Measurements from ENCODE around the gene ORC1.

ORC1 gene

GRCh38 chr1:52404116-52404974 is at the start of gene ORC1, which contains the start of gene PRPF38A:
ORC1 (minus strand) TSS chr1:52404423; CDS start chr1:52402223, 2,200 bp downstream.
PRPF38A (plus strand) TSS chr1:52404602; CDS start chr1:52404750, 148 bp downstream.
- H3K27ac Mint-ChIP-seq, result peak within 1 kb of the TSS; percentile 98
- H3K9me3 Mint-ChIP-seq, result no peaks in the 10 kb centered on the region
- H3K4me3 Mint-ChIP-seq, result peak within 1 kb of the TSS; percentile 98
- peaks cover 11 to 27% of the 10 kb centered on the region in 2 donors for H3K4me1 Mint-ChIP-seq
- DNase-seq (peak; percentile 91), ATAC-seq (replicated peaks) (peak; percentile 94 to 97)
- H3K27me3 Mint-ChIP-seq, result no peaks in the 10 kb centered on the region
- H3K36me3 Mint-ChIP-seq, result peaks cover 25 to 41% of the 10 kb centered on the region in 2 donors

GRCh38 chr1:52444463-52444862 is 40.2 kb upstream of the ORC1 start:
- no peak for ATAC-seq (replicated peaks)
- Mint-ChIP-seq H3K27ac (no peak overlapping the region), H3K4me3 (no peak overlapping the region), H3K36me3 (peaks cover 16 to 28% of the 10 kb centered on the region in 2 donors), H3K27me3 (no peaks in the 10 kb centered on the region), H3K9me3 (no peaks in the 10 kb centered on the region), H3K4me1 (no peaks in the 10 kb centered on the region)
- no peak for DNase-seq

GRCh38 chr1:52439976-52440375 is 35.8 kb upstream of the ORC1 start:
- ATAC-seq (replicated peaks), result no peak
- Mint-ChIP-seq H3K9me3 (no peaks in the 10 kb centered on the region), H3K36me3 (peaks cover 22 to 35% of the 10 kb centered on the region in 2 donors), H3K4me3 (no peak overlapping the region), H3K27me3 (no peaks in the 10 kb centered on the region), H3K4me1 (no peaks in the 10 kb centered on the region), H3K27ac (no peak overlapping the region)
- DNase-seq, result no peak

GRCh38 chr1:52436817-52437216 is 32.6 kb upstream of the ORC1 start:
- ATAC-seq (replicated peaks), result no peak
- no peak overlapping the region for H3K4me3 Mint-ChIP-seq
- H3K36me3 Mint-ChIP-seq, result peaks cover 21 to 46% of the 10 kb centered on the region in 2 donors

GRCh38 chr1:52435650-52436049 is 31.4 kb upstream of the ORC1 start:
- Mint-ChIP-seq H3K9me3 (no peaks in the 10 kb centered on the region), H3K4me3 (no peak overlapping the region), H3K27me3 (no peaks in the 10 kb centered on the region), H3K36me3 (peaks cover 24 to 46% of the 10 kb centered on the region in 2 donors), H3K4me1 (no peaks in the 10 kb centered on the region), H3K27ac (no peak overlapping the region)
- DNase-seq (no peak), ATAC-seq (replicated peaks) (no peak)

More at GRCh38 chr1:52436817-52437216, 32.6 kb upstream of the ORC1 start:
- Mint-ChIP-seq H3K4me1 (no peaks in the 10 kb centered on the region), H3K27me3 (no peaks in the 10 kb centered on the region), H3K27ac (no peak overlapping the region), H3K9me3 (no peaks in the 10 kb centered on the region)
- DNase-seq, result no peak

GRCh38 chr1:52435211-52435610 is 31.0 kb upstream of the ORC1 start:
- Mint-ChIP-seq H3K36me3 (peaks cover 27 to 47% of the 10 kb centered on the region in 2 donors), H3K27me3 (no peaks in the 10 kb centered on the region), H3K4me1 (no peaks in the 10 kb centered on the region), H3K4me3 (no peak overlapping the region), H3K27ac (no peak overlapping the region), H3K9me3 (no peaks in the 10 kb centered on the region)
- no peak for DNase-seq
- no peak for ATAC-seq (replicated peaks)

GRCh38 chr1:52432807-52433206 is 28.6 kb upstream of the ORC1 start:
- no peaks in the 10 kb centered on the region for H3K27me3 Mint-ChIP-seq
- no peak for ATAC-seq (replicated peaks)
- no peak for DNase-seq
- peaks cover 26 to 47% of the 10 kb centered on the region in 2 donors for H3K36me3 Mint-ChIP-seq
- H3K4me3 Mint-ChIP-seq, result no peak overlapping the region
- H3K27ac Mint-ChIP-seq, result no peak overlapping the region
- H3K9me3 Mint-ChIP-seq, result no peaks in the 10 kb centered on the region
- no peaks in the 10 kb centered on the region for H3K4me1 Mint-ChIP-seq

GRCh38 chr1:52427152-52427551 is 22.9 kb upstream of the ORC1 start:
- H3K4me1 Mint-ChIP-seq, result peaks cover 11 to 23% of the 10 kb centered on the region in 2 donors
- ATAC-seq (replicated peaks) (no peak), DNase-seq (no peak)
- H3K9me3 Mint-ChIP-seq, result no peaks in the 10 kb centered on the region
- peak overlapping the region; percentile 0 for H3K27ac Mint-ChIP-seq
- H3K4me3 Mint-ChIP-seq, result no peak overlapping the region
- no peaks in the 10 kb centered on the region for H3K27me3 Mint-ChIP-seq
- peaks cover 31 to 48% of the 10 kb centered on the region in 2 donors for H3K36me3 Mint-ChIP-seq

GRCh38 chr1:52426371-52426770 is 22.1 kb upstream of the ORC1 start:
- Mint-ChIP-seq H3K4me1 (peaks cover 11 to 23% of the 10 kb centered on the region in 2 donors), H3K9me3 (no peaks in the 10 kb centered on the region), H3K4me3 (no peak overlapping the region), H3K27ac (no peak overlapping the region), H3K27me3 (no peaks in the 10 kb centered on the region), H3K36me3 (peaks cover 28 to 45% of the 10 kb centered on the region in 2 donors)
- no peak for ATAC-seq (replicated peaks)
- no peak for DNase-seq

GRCh38 chr1:52424813-52425212 is 20.6 kb upstream of the ORC1 start:
- ATAC-seq (replicated peaks) (no peak), DNase-seq (no peak)
- Mint-ChIP-seq H3K27ac (no peak overlapping the region), H3K4me1 (peaks cover 11 to 23% of the 10 kb centered on the region in 2 donors), H3K4me3 (no peak overlapping the region), H3K36me3 (peaks cover 18 to 35% of the 10 kb centered on the region in 2 donors), H3K27me3 (no peaks in the 10 kb centered on the region), H3K9me3 (no peaks in the 10 kb centered on the region)

GRCh38 chr1:52424231-52424636 is 20.0 kb upstream of the ORC1 start:
- peak overlapping the region; percentile 14 for H3K27ac Mint-ChIP-seq
- H3K27me3 Mint-ChIP-seq, result no peaks in the 10 kb centered on the region
- DNase-seq, result no peak
- peak; percentile 65 to 81 for ATAC-seq (replicated peaks)
- H3K36me3 Mint-ChIP-seq, result peaks cover 24 to 40% of the 10 kb centered on the region in 2 donors
- H3K4me1 Mint-ChIP-seq, result peaks cover 11 to 23% of the 10 kb centered on the region in 2 donors
- no peak overlapping the region for H3K4me3 Mint-ChIP-seq
- H3K9me3 Mint-ChIP-seq, result no peaks in the 10 kb centered on the region

GRCh38 chr1:52423771-52424170 is 19.5 kb upstream of the ORC1 start:
- no peaks in the 10 kb centered on the region for H3K9me3 Mint-ChIP-seq
- H3K36me3 Mint-ChIP-seq, result peaks cover 24 to 40% of the 10 kb centered on the region in 2 donors
- H3K27me3 Mint-ChIP-seq, result no peaks in the 10 kb centered on the region
- no peak for DNase-seq
- H3K27ac Mint-ChIP-seq, result peak overlapping the region; percentile 1
- H3K4me1 Mint-ChIP-seq, result peaks cover 11 to 23% of the 10 kb centered on the region in 2 donors
- H3K4me3 Mint-ChIP-seq, result no peak overlapping the region
- peak; percentile 49 to 53 for ATAC-seq (replicated peaks)

GRCh38 chr1:52423055-52423454 is 18.8 kb upstream of the ORC1 start:
- no peak for DNase-seq
- H3K4me1 Mint-ChIP-seq, result peaks cover 11 to 23% of the 10 kb centered on the region in 2 donors
- H3K4me3 Mint-ChIP-seq, result no peak overlapping the region
- no peak for ATAC-seq (replicated peaks)
- no peaks in the 10 kb centered on the region for H3K9me3 Mint-ChIP-seq
- peaks cover 20 to 36% of the 10 kb centered on the region in 2 donors for H3K36me3 Mint-ChIP-seq
- no peak overlapping the region for H3K27ac Mint-ChIP-seq
- H3K27me3 Mint-ChIP-seq, result no peaks in the 10 kb centered on the region

GRCh38 chr1:52420713-52421112 is 16.5 kb upstream of the ORC1 start:
- Mint-ChIP-seq H3K4me1 (peaks cover 10 to 20% of the 10 kb centered on the region in 2 donors), H3K27me3 (no peaks in the 10 kb centered on the region), H3K36me3 (peaks cover 31 to 32% of the 10 kb centered on the region in 2 donors), H3K27ac (no peak overlapping the region), H3K4me3 (no peak overlapping the region), H3K9me3 (no peaks in the 10 kb centered on the region)
- no peak for ATAC-seq (replicated peaks)
- DNase-seq, result no peak

GRCh38 chr1:52416811-52417210 is 12.6 kb upstream of the ORC1 start:
- no peaks in the 10 kb centered on the region for H3K4me1 Mint-ChIP-seq
- H3K36me3 Mint-ChIP-seq, result peaks cover 40 to 42% of the 10 kb centered on the region in 2 donors
- no peak overlapping the region for H3K4me3 Mint-ChIP-seq
- DNase-seq (no peak), ATAC-seq (replicated peaks) (no peak)
- no peaks in the 10 kb centered on the region for H3K9me3 Mint-ChIP-seq
- peak overlapping the region; percentile 27 for H3K27ac Mint-ChIP-seq
- H3K27me3 Mint-ChIP-seq, result no peaks in the 10 kb centered on the region
